ENCODE data around the gene EDAR.

EDAR gene

DNA sequence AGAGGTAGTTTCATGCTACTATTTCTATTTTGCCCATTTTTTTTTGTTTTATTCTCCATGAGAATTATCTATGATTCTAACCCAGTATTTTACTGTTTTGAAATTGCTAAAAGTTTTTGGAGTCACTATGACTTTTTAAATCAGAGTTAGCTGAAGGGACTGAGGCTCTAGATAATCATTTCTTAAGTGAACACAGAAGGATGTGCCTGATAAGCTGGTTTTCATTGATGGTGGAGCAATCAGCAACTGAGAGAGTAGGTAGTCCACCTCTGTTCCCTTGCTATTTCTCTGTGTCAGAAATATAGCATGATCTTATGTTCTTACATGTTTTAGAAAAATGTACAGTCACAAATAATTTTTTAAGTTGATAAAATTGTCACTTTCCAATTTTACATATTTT is 143.1 kb downstream of the EDAR start:
- peaks cover 52% of the 10 kb centered on the region for H3K36me3 ChIP-seq (ENCODE audit: control insufficient read depth, insufficient read depth, low read length)
- H3K27me3 ChIP-seq (ENCODE audit: control insufficient read depth, insufficient read depth, low read length), result no peaks in the 10 kb centered on the region

More for the DNA sequence above, 143.1 kb downstream of the EDAR start:
- no peak overlapping the region for H3K27ac ChIP-seq (ENCODE audit: low read depth, low read length)
- no peak overlapping the region for H3K9ac ChIP-seq (ENCODE audit: low read depth, low read length)
- H3K4me3 ChIP-seq (ENCODE audit: low read depth, low read length), result no peak overlapping the region
- H3K4me1 ChIP-seq (ENCODE audit: control insufficient read depth, insufficient read depth, low read length), result no peaks in the 10 kb centered on the region
- no peaks in the 10 kb centered on the region for H3K9me3 ChIP-seq (ENCODE audit: control insufficient read depth, insufficient read depth, low read length)

All from HUES48 (cell line).